Right renal pelvis (tissue), 4 donors: ENCODE results near the gene HAP1. TPM values are rescaled to one million over a fixed set of nuclear protein-coding genes. Genes with fewer than 3 reads are reported as not detected.
"Not testable (repeated sequence)": the region's sequence is repeated elsewhere in the genome, so short reads cannot be mapped to it uniquely, and the experiment has no call there.

Source experiments
- DNase-seq, 4 donors: peaks; one replicate each; pipeline ENCODE4 v3.0.0-alpha.2; 2013; ENCODE audit warnings: low read depth in 4 of 4, low spot score in 3 of 4, missing footprints in 1 of 4
- polyA plus RNA-seq, 4 donors: library from polyadenylated mRNA; unstranded; fragments of 120-200 nt; gene quantifications; one replicate each; pipeline ENCODE4 v1.2.1, GENCODE V29; 2013; ENCODE audit not compliant: insufficient read length in 4 of 4

Gene HAP1
- polyA plus RNA-seq, 4 donors = 0.86 to 1.1 (median 0.94) TPM

DNA sequence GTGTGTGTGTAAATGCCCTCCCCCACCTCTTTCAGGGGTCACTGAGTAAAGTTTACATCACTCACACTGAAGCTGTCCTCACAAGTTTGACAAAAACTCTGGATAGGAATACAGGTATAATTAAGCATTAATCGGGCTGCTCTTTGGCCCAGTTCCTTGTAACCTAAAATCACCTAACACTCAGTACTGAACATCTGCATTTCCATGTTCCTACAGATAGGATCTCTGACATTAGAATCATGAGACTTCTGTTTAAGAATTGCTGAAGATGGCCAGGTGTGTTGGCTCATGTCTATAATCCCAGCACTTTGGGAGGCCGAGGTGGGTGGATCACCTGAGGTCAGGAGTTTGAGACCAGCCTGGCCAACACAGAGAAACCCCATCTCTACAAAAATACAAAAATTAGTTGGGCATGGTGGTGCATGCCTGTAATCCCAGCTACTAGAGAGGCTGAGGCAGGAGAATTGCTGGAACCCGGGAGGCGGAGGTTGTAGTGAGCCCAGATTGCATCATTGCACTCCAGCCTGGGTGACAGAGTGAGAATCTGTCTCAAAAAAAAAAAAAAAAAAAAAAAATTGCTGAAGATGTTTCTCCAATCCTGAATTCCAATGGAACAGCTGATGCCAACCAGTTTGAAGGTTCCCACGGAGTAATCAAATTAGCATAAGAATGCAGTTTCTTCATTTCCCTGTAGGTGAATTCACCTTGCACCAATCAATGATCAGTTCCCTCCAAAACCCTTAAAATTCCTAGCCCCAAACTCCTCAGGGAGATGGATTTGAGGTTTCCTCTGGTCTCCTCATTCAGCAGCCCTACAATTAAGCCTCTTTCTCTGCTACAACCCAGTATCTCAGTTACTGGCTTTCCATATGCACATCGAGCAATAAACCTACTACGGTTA lies 59.0 kb downstream of the HAP1 start:
- not testable (repeated sequence) for DNase-seq

Other genes with a start within 250 kb of the HAP1 start
- not detected for gene KRT36, start 244.7 kb downstream of the HAP1 start, polyA plus RNA-seq
- gene KRT13, start 229.0 kb downstream of the HAP1 start, polyA plus RNA-seq = 1 to 10 TPM in 2 of 4 donors, under 1 TPM in 2; 0.21 to 6.2 (median 1.2) TPM
- 1 to 10 TPM in 2 of 4 donors, under 1 TPM in 2; 0.68 to 2.9 (median 1.2) TPM for gene KRT15, start 215.8 kb downstream of the HAP1 start, polyA plus RNA-seq
- 100 to 1,000 TPM; 143 to 231 (median 189) TPM for gene KRT19, start 206.3 kb downstream of the HAP1 start, polyA plus RNA-seq
- gene KRT9, start 162.6 kb downstream of the HAP1 start, polyA plus RNA-seq = not detected
- gene KRT14, start 147.7 kb downstream of the HAP1 start, polyA plus RNA-seq = under 1 TPM; 0.14 to 0.44 (median 0.26) TPM
- gene KRT16, start 121.9 kb downstream of the HAP1 start, polyA plus RNA-seq = under 1 TPM in 1 of 4 donors, not detected in 3; 0.09 TPM
- gene KRT17, start 110.1 kb downstream of the HAP1 start, polyA plus RNA-seq = 1 to 10 TPM; 1.2 to 4.0 (median 1.9) TPM
- 100 to 1,000 TPM; 762 to 798 (median 768) TPM for gene EIF1, start 45.8 kb downstream of the HAP1 start, polyA plus RNA-seq
- not detected for gene GAST, start 22.3 kb downstream of the HAP1 start, polyA plus RNA-seq
- 100 to 1,000 TPM; 200 to 246 (median 211) TPM for gene JUP, start 52.1 kb upstream of the HAP1 start, polyA plus RNA-seq
- gene P3H4, start 77.3 kb upstream of the HAP1 start, polyA plus RNA-seq = 10 to 100 TPM; 35.0 to 47.0 (median 41.4) TPM
- 100 to 1,000 TPM; 142 to 160 (median 146) TPM for gene FKBP10, start 78.4 kb upstream of the HAP1 start, polyA plus RNA-seq
- gene NT5C3B, start 101.6 kb upstream of the HAP1 start, polyA plus RNA-seq = 100 to 1,000 TPM in 2 of 4 donors, 10 to 100 TPM in 2; 93.4 to 124 (median 102) TPM
- under 1 TPM; 0.18 to 0.34 (median 0.29) TPM for gene KLHL10, start 103.2 kb upstream of the HAP1 start, polyA plus RNA-seq
- 1 to 10 TPM; 7.2 to 9.5 (median 8.7) TPM for gene KLHL11, start 130.8 kb upstream of the HAP1 start, polyA plus RNA-seq
- 10 to 100 TPM; 81.0 to 91.3 (median 91.1) TPM for gene ACLY, start 184.3 kb upstream of the HAP1 start, polyA plus RNA-seq
- 1 to 10 TPM; 5.7 to 7.2 (median 6.3) TPM for gene ODAD4, start 196.0 kb upstream of the HAP1 start, polyA plus RNA-seq
- gene CNP, start 232.2 kb upstream of the HAP1 start, polyA plus RNA-seq = 10 to 100 TPM; 63.0 to 80.3 (median 68.1) TPM